Measurements from ENCODE around the gene NOB1. TPM values are rescaled to one million over a fixed set of nuclear protein-coding genes. Genes with fewer than 3 reads are reported as not detected.

Gene NOB1
- 10 to 100 TPM; 22.4 to 39.2 (median 30.3) TPM for total RNA-seq

DNA sequence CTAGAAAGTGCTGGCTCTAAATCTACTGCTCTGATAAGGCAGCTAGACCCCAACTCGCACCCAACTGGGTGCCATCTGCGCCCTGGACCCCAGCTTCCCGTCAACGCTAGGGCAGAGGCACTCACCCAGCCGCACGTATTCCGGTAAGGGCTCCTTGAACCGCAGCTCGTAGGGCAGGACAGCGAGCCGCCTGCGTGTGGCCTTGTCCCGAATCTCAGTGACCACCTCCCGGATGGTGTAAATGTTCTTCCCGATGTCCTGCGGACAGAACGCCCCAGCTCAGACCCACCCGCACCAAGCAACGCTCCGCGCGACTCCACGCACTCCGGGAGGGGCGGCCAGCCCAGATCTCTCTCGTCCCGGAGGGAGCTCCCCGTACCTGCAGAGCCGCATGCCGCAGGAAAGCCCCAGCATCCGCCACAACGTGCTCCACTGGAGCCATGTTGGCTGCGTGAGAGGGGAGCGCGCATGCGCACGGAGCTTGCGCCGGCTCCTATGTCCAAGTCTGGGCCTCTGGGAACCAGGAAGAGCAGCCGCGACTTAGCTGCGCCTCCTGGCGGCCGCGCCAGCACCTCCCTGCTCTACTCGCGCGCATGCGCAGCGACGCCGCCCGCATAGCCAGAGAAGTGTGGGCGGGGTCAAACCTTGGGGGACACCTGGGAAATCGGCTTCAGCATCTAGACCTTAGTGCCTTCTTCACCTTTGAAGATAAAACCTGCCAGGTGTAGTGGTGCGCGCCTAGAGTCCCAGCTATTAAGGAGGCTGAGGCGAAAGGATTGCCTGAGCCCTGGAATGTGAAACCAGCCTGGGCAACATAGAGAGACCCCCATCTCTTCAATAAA is at the start of gene NOB1:
Gene NOB1, minus strand, starts transcription at position 458 of the 842 bp plus-strand sequence. Its CDS starts 16 bp downstream, at position 442.
- Histone ChIP-seq H3K4me1 (peaks cover 18 to 31% (median 22%) of the 10 kb centered on the region in 4 donors), H3K4me3 (peak within 1 kb of the TSS; percentile 81 to 90 (median 82)), H3K9me3 (no peaks in the 10 kb centered on the region), H3K36me3 (peaks cover 17 to 28% (median 24%) of the 10 kb centered on the region in 4 donors), H3K27me3 (no peaks in the 10 kb centered on the region), H3K27ac (replicated peaks in 1 of 4) (peak within 1 kb of the TSS; percentile 72 to 84 (median 75))
- intact Hi-C loops (cut with DNase I): loop anchor here (1.0 to 10.0 kb wide), 3 partner anchors 45 to 358 kb away; partner anchors contain the start of gene NFAT5
- peak; percentile 98 for DNase-seq (ENCODE audit: extremely low spot score)
- TF ChIP-seq POLR2A (IDR thresholded peaks at IDR 0.05; ENCODE audit: low read depth) (peak; percentile 31), POLR2AphosphoS5 (IDR thresholded peaks at IDR 0.05) (peak; percentile 89 to 91), EP300 (IDR thresholded peaks at IDR 0.05) (no peak)
- TF ChIP-seq, protein P1, sequence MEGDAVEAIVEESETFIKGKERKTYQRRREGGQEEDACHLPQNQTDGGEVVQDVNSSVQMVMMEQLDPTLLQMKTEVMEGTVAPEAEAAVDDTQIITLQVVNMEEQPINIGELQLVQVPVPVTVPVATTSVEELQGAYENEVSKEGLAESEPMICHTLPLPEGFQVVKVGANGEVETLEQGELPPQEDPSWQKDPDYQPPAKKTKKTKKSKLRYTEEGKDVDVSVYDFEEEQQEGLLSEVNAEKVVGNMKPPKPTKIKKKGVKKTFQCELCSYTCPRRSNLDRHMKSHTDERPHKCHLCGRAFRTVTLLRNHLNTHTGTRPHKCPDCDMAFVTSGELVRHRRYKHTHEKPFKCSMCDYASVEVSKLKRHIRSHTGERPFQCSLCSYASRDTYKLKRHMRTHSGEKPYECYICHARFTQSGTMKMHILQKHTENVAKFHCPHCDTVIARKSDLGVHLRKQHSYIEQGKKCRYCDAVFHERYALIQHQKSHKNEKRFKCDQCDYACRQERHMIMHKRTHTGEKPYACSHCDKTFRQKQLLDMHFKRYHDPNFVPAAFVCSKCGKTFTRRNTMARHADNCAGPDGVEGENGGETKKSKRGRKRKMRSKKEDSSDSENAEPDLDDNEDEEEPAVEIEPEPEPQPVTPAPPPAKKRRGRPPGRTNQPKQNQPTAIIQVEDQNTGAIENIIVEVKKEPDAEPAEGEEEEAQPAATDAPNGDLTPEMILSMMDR (IDR thresholded peaks at IDR 0.05): peak in 2 of 3 experiments; percentile 99 to 100
- WGBS: 2% methylated on average over 21 of the region's 58 CpGs

- peaks cover 0 to 9% (median 4%) of the 10 kb centered on the region in 4 donors for H3K4me1 ChIP-seq
- H3K27me3 ChIP-seq: no peaks in the 10 kb centered on the region
- 33% methylated on average over 1 of the region's 1 CpG for WGBS
- no peak overlapping the region for H3K4me3 ChIP-seq
- TF ChIP-seq EP300 (IDR thresholded peaks at IDR 0.05) (no peak), POLR2AphosphoS5 (IDR thresholded peaks at IDR 0.05) (no peak), POLR2A (IDR thresholded peaks at IDR 0.05; ENCODE audit: low read depth) (no peak)
- TF ChIP-seq, protein P1 (IDR thresholded peaks at IDR 0.05): no peak
- intact Hi-C loops (cut with DNase I): no loop called here
- no peak overlapping the region for H3K27ac ChIP-seq (replicated peaks in 1 of 4)
- no peaks in the 10 kb centered on the region for H3K9me3 ChIP-seq
- peaks cover 12 to 44% (median 21%) of the 10 kb centered on the region in 4 donors for H3K36me3 ChIP-seq
- no peak for DNase-seq (ENCODE audit: extremely low spot score)
Observed at GRCh38 chr16:69804297-69804696, 49.6 kb upstream of the NOB1 start.

GRCh38 chr16:69799611-69800031 is 44.9 kb upstream of the NOB1 start:
- WGBS: 73% methylated on average over 11 of the region's 11 CpGs
- Histone ChIP-seq H3K4me3 (no peak overlapping the region), H3K27me3 (no peaks in the 10 kb centered on the region), H3K36me3 (peaks cover 5 to 44% (median 22%) of the 10 kb centered on the region in 4 donors), H3K9me3 (no peaks in the 10 kb centered on the region), H3K4me1 (peaks cover 8 to 22% (median 13%) of the 10 kb centered on the region in 4 donors), H3K27ac (replicated peaks in 1 of 4) (peak overlapping the region in 1 of 4 donors; percentile 23)
- intact Hi-C loops (cut with DNase I): loop anchor here (5.0 kb wide), 1 partner anchor 58 kb away; no protein-coding TSS in a partner anchor
- no peak for DNase-seq (ENCODE audit: extremely low spot score)
- TF ChIP-seq POLR2A (IDR thresholded peaks at IDR 0.05; ENCODE audit: low read depth) (no peak), POLR2AphosphoS5 (IDR thresholded peaks at IDR 0.05) (no peak), EP300 (IDR thresholded peaks at IDR 0.05) (no peak)
- TF ChIP-seq, protein P1 (IDR thresholded peaks at IDR 0.05): no peak

GRCh38 chr16:69798466-69798865 is 43.7 kb upstream of the NOB1 start:
- H3K4me1 ChIP-seq: peaks cover 8 to 22% (median 13%) of the 10 kb centered on the region in 4 donors
- peak overlapping the region in 1 of 4 donors; percentile 10 for H3K27ac ChIP-seq (replicated peaks in 1 of 4)

More at GRCh38 chr16:69798466-69798865, 43.7 kb upstream of the NOB1 start:
- no peaks in the 10 kb centered on the region for H3K27me3 ChIP-seq
- DNase-seq (ENCODE audit: extremely low spot score): no peak
- WGBS: 55% methylated on average over 8 of the region's 8 CpGs
- peaks cover 5 to 40% (median 20%) of the 10 kb centered on the region in 4 donors for H3K36me3 ChIP-seq
- H3K4me3 ChIP-seq: peak overlapping the region in 2 of 4 donors; percentile 19 to 32
- H3K9me3 ChIP-seq: no peaks in the 10 kb centered on the region
- TF ChIP-seq POLR2A (IDR thresholded peaks at IDR 0.05; ENCODE audit: low read depth) (no peak), EP300 (IDR thresholded peaks at IDR 0.05) (no peak)
- TF ChIP-seq, protein P1 (IDR thresholded peaks at IDR 0.05): peak; percentile 34 to 42 (median 39)
- intact Hi-C loops (cut with DNase I): loop anchor here (5.0 kb wide), 1 partner anchor 59 kb away; no protein-coding TSS in a partner anchor

Measured in esophagus muscularis mucosa (tissue), 4 donors.